Activated effector memory CD4-positive, alpha-beta T cell treated with anti-CD3 and anti-CD28 coated beads, Interleukin-2, amount 50 U/mL, for 16 hours (primary cell): ENCODE data around the gene RFX2.

Source experiments
- DNase-seq: peaks from one replicate; pipeline ENCODE4 v3.0.0-alpha.2; 2020

RFX2 gene

GRCh38 chr19:6103217-6103644 lies 7.1 kb downstream of the RFX2 start:
- DNase-seq: no peak

GRCh38 chr19:6101991-6102390 lies 8.3 kb downstream of the RFX2 start:
- no peak for DNase-seq

GRCh38 chr19:6101291-6101825 lies 8.9 kb downstream of the RFX2 start:
- no peak for DNase-seq

- peak; percentile 72 for DNase-seq
Observed at GRCh38 chr19:6100284-6100915, 9.9 kb downstream of the RFX2 start.

- no peak for DNase-seq
Observed at GRCh38 chr19:6099599-6099998, 10.7 kb downstream of the RFX2 start.

- no peak for DNase-seq
Observed at GRCh38 chr19:6099033-6099432, 11.3 kb downstream of the RFX2 start.

GRCh38 chr19:6098574-6098973 lies 11.7 kb downstream of the RFX2 start:
- no peak for DNase-seq

- DNase-seq: no peak
Observed at GRCh38 chr19:6097911-6098310, 12.4 kb downstream of the RFX2 start.

- no peak for DNase-seq
Observed at GRCh38 chr19:6095760-6096159, 14.5 kb downstream of the RFX2 start.

GRCh38 chr19:6092329-6093286 lies 17.7 kb downstream of the RFX2 start:
- DNase-seq: no peak

GRCh38 chr19:6091771-6092291 lies 18.5 kb downstream of the RFX2 start:
- DNase-seq: no peak

- DNase-seq: no peak
Observed at GRCh38 chr19:6090634-6091033, 19.7 kb downstream of the RFX2 start.

GRCh38 chr19:6088602-6089049 lies 21.7 kb downstream of the RFX2 start:
- no peak for DNase-seq

GRCh38 chr19:6087074-6087571 lies 23.2 kb downstream of the RFX2 start:
- DNase-seq: no peak

GRCh38 chr19:6086068-6086788 lies 24.1 kb downstream of the RFX2 start:
- no peak for DNase-seq

- DNase-seq: no peak
Observed at GRCh38 chr19:6084821-6085220, 25.5 kb downstream of the RFX2 start.

- no peak for DNase-seq
Observed at GRCh38 chr19:6079107-6079506, 31.2 kb downstream of the RFX2 start.

- peak; percentile 8 for DNase-seq
Observed at GRCh38 chr19:6078068-6078467, 32.2 kb downstream of the RFX2 start.

- DNase-seq: peak; percentile 10
Observed at GRCh38 chr19:6076675-6077463, 33.4 kb downstream of the RFX2 start.

- no peak for DNase-seq
Observed at GRCh38 chr19:6076291-6076665, 34.0 kb downstream of the RFX2 start.

- no peak for DNase-seq
Observed at GRCh38 chr19:6074709-6075403, 35.4 kb downstream of the RFX2 start.
